HEK293 (cell line): Measurements from ENCODE around the gene EBI3.

Experiments used
- BCL11A ChIP-seq: fragments of 450-650 bp; formaldehyde crosslinking; IDR thresholded peaks from 2 replicates; pipeline ENCODE4 v1.5.1; 2016; ENCODE audit warnings: low read depth, missing biosample characterization, missing genetic modification characterization
- EGR2 ChIP-seq: fragments of 450-650 bp; formaldehyde crosslinking; IDR thresholded peaks from 2 replicates; pipeline ENCODE4 v1.5.1; 2016; ENCODE audit warnings: low read depth, missing biosample characterization, missing genetic modification characterization
- HOXC10 ChIP-seq: sonication (generic); formaldehyde crosslinking; IDR thresholded peaks from 2 replicates; pipeline ENCODE4 v1.8.1; 2023; ENCODE audit warnings: mild to moderate bottlenecking, missing genetic modification reagents
- MYNN ChIP-seq: fragments of 450-650 bp; formaldehyde crosslinking; IDR thresholded peaks from 2 replicates; pipeline ENCODE4 v1.5.1; 2016; ENCODE audit warnings: missing biosample characterization, missing genetic modification characterization, borderline replicate concordance
- MZF1 ChIP-seq: fragments of 450-650 bp; formaldehyde crosslinking; IDR thresholded peaks from 2 replicates; pipeline ENCODE4 v1.5.1; 2017; ENCODE audit warnings: missing biosample characterization, missing genetic modification characterization, borderline replicate concordance
- OSR2 ChIP-seq: fragments of 450-650 bp; formaldehyde crosslinking; IDR thresholded peaks from 2 replicates; pipeline ENCODE4 v1.5.1; 2016; ENCODE audit warnings: missing biosample characterization, missing genetic modification characterization
- TRIM28 ChIP-seq: IDR thresholded peaks from 2 replicates; pipeline ENCODE4 v1.6.1; 2011; ENCODE audit warnings: low read length, control low read depth, borderline replicate concordance
- ZBTB20 ChIP-seq: fragments of 450-650 bp; formaldehyde crosslinking; IDR thresholded peaks from 2 replicates; pipeline ENCODE4 v1.5.1; 2016; ENCODE audit warnings: missing biosample characterization, missing genetic modification characterization
- ZBTB21 ChIP-seq: fragments of 450-650 bp; formaldehyde crosslinking; IDR thresholded peaks from 2 replicates; pipeline ENCODE4 v1.5.1; 2017; ENCODE audit warnings: missing biosample characterization, missing genetic modification characterization
- ZEB2 ChIP-seq: fragments of 450-650 bp; formaldehyde crosslinking; IDR thresholded peaks from 2 replicates; pipeline ENCODE4 v1.5.1; 2016; ENCODE audit warnings: missing biosample characterization, missing genetic modification characterization
- ZFP69B ChIP-seq: fragments of 450-650 bp; formaldehyde crosslinking; IDR thresholded peaks from 2 replicates; pipeline ENCODE4 v1.5.1; 2016; ENCODE audit warnings: missing biosample characterization, missing genetic modification characterization
- ZNF184 ChIP-seq: fragments of 450-650 bp; IDR thresholded peaks from 2 replicates; pipeline ENCODE4 v1.5.1; 2018; ENCODE audit warnings: missing biosample characterization, mild to moderate bottlenecking, missing genetic modification characterization
- ZNF2 ChIP-seq: fragments of 450-650 bp; formaldehyde crosslinking; IDR thresholded peaks from 2 replicates; pipeline ENCODE4 v1.5.1; 2016; ENCODE audit warnings: missing biosample characterization, missing genetic modification characterization
- ZNF221 ChIP-seq: fragments of 450-650 bp; formaldehyde crosslinking; IDR thresholded peaks from 2 replicates; pipeline ENCODE4 v1.5.1; 2017; ENCODE audit warnings: missing biosample characterization, missing genetic modification characterization, borderline replicate concordance
- ZNF341 ChIP-seq: fragments of 450-650 bp; formaldehyde crosslinking; IDR thresholded peaks from 2 replicates; pipeline ENCODE4; 2016; ENCODE audit warnings: low read depth, missing biosample characterization, missing genetic modification characterization
- ZNF433 ChIP-seq: fragments of 450-650 bp; formaldehyde crosslinking; IDR thresholded peaks from 2 replicates; pipeline ENCODE4 v1.5.1; 2016; ENCODE audit warnings: missing biosample characterization, missing genetic modification characterization, low read depth
- ZNF501 ChIP-seq: fragments of 450-650 bp; formaldehyde crosslinking; IDR thresholded peaks from 2 replicates; pipeline ENCODE4 v1.5.1; 2016; ENCODE audit warnings: missing biosample characterization, missing genetic modification characterization
- ZNF514 ChIP-seq: fragments of 450-650 bp; formaldehyde crosslinking; IDR thresholded peaks from 2 replicates; pipeline ENCODE4 v1.5.1; 2016; ENCODE audit warnings: missing biosample characterization, missing genetic modification characterization
- ZNF521 ChIP-seq: fragments of 450-650 bp; formaldehyde crosslinking; IDR thresholded peaks from 2 replicates; pipeline ENCODE4 v1.5.1; 2017; ENCODE audit warnings: missing biosample characterization, mild to moderate bottlenecking, missing genetic modification characterization
- ZNF558 ChIP-seq: fragments of 450-650 bp; formaldehyde crosslinking; IDR thresholded peaks from 2 replicates; pipeline ENCODE4 v1.5.1; 2016; ENCODE audit warnings: missing biosample characterization, missing genetic modification characterization
- ZNF654 ChIP-seq: fragments of 450-650 bp; formaldehyde crosslinking; IDR thresholded peaks from 2 replicates; pipeline ENCODE4 v1.5.1; 2016; ENCODE audit warnings: low read depth, missing biosample characterization, missing genetic modification characterization
- ZNF76 ChIP-seq: fragments of 450-650 bp; formaldehyde crosslinking; IDR thresholded peaks from 2 replicates; pipeline ENCODE4; 2016; ENCODE audit warnings: low read depth, missing biosample characterization, missing genetic modification characterization, borderline replicate concordance
- ZNF785 ChIP-seq: fragments of 450-650 bp; formaldehyde crosslinking; IDR thresholded peaks from 2 replicates; pipeline ENCODE4 v1.5.1; 2016; ENCODE audit warnings: missing biosample characterization, missing genetic modification characterization
- ZSCAN23 ChIP-seq: fragments of 450-650 bp; formaldehyde crosslinking; IDR thresholded peaks from 2 replicates; pipeline ENCODE4 v1.5.1; 2016; ENCODE audit warnings: missing biosample characterization, missing genetic modification characterization
- ZXDB ChIP-seq: fragments of 450-650 bp; formaldehyde crosslinking; IDR thresholded peaks from 2 replicates; pipeline ENCODE4 v1.5.1; 2016; ENCODE audit warnings: missing biosample characterization, missing genetic modification characterization
- TF ChIP-seq, protein P1 (sequence below): fragments of 450-650 bp; formaldehyde crosslinking; IDR thresholded peaks from 2 replicates; pipeline ENCODE4 v1.5.1; 2016; ENCODE audit warnings: missing biosample characterization, missing genetic modification characterization, borderline replicate concordance
- TF ChIP-seq, protein P2 (sequence below): fragments of 450-650 bp; formaldehyde crosslinking; IDR thresholded peaks from 2 replicates; pipeline ENCODE4 v1.5.1; 2016; ENCODE audit warnings: missing biosample characterization, missing genetic modification characterization
- TF ChIP-seq, protein P3 (sequence below): fragments of 450-650 bp; formaldehyde crosslinking; IDR thresholded peaks from 2 replicates; pipeline ENCODE4 v1.5.1; 2017; ENCODE audit warnings: missing biosample characterization, missing genetic modification characterization
- TF ChIP-seq, protein P4 (sequence below): fragments of 450-650 bp; formaldehyde crosslinking; IDR thresholded peaks from 2 replicates; pipeline ENCODE4 v1.5.1; 2016; ENCODE audit warnings: missing biosample characterization, missing genetic modification characterization

EBI3 gene

DNA sequence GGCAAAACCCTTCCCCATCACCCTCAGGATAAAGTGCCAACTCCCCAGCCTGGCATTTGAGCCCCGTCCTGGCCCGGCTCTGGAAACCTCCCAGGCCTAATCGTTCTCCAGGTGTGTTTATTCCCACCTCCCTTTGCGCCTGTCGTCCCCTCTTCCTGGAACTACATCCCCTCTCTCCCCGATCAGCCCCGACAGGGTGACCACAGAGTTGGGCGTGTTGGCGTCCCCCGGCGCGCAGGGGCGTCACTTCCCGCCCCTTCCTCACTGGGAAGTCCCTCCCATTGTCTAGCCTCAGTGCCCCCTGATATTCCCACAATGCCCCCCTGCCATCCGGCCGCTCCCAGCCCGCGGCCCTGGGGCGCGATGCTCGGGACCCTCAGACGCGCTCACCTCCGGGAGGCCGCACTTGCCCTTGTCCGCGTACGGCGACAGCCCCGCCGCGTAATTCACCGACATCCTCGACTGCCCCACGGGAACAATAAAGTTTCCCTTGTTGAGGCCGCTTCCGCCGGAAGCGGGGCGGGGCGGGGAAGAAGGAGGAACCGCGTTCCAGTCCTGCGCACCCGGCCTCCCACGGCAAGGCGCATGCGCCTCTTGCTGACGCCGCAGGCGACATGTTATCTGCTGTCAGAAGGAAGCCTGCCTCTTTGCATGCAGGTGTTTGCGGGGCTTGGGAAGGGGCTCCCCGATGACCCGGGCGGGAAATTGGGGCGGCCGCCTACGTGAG lies 47.1 kb upstream of the EBI3 start, which contains the start of the genes ANKRD24 and SIRT6 (continued):
- TF ChIP-seq ZBTB21 (tag by site-specific recombination) (peak; percentile 77), ZNF76 (tag by site-specific recombination) (peak; percentile 96), ZXDB (peak; percentile 99), ZNF341 (tag by site-specific recombination) (peak; percentile 81), ZNF558 (tag by site-specific recombination) (no peak), BCL11A (tag by site-specific recombination) (no peak), ZBTB20 (tag by site-specific recombination) (peak; percentile 40; the same call in 1 of the 2 replicates), MYNN (tag by site-specific recombination) (no peak), EGR2 (tag by site-specific recombination) (peak; percentile 65), ZNF184 (no peak), ZFP69B (tag by site-specific recombination) (peak; percentile 62), ZNF221 (no peak), ZNF501 (peak; percentile 80), OSR2 (tag by site-specific recombination) (no peak), ZNF521 (tag by site-specific recombination) (no peak), ZNF514 (tag by site-specific recombination) (no peak), ZEB2 (tag by site-specific recombination) (peak; percentile 98), ZNF2 (peak; percentile 96), HOXC10 (CRISPR knock-in tag) (no peak), ZSCAN23 (peak; percentile 66; the same call in 1 of the 2 replicates), ZNF785 (tag by site-specific recombination) (no peak), TRIM28 (no peak; the same call in 1 of the 2 replicates), ZNF433 (no peak), MZF1 (tag by site-specific recombination) (no peak), ZNF654 (tag by site-specific recombination) (no peak)
- TF ChIP-seq, protein P1, sequence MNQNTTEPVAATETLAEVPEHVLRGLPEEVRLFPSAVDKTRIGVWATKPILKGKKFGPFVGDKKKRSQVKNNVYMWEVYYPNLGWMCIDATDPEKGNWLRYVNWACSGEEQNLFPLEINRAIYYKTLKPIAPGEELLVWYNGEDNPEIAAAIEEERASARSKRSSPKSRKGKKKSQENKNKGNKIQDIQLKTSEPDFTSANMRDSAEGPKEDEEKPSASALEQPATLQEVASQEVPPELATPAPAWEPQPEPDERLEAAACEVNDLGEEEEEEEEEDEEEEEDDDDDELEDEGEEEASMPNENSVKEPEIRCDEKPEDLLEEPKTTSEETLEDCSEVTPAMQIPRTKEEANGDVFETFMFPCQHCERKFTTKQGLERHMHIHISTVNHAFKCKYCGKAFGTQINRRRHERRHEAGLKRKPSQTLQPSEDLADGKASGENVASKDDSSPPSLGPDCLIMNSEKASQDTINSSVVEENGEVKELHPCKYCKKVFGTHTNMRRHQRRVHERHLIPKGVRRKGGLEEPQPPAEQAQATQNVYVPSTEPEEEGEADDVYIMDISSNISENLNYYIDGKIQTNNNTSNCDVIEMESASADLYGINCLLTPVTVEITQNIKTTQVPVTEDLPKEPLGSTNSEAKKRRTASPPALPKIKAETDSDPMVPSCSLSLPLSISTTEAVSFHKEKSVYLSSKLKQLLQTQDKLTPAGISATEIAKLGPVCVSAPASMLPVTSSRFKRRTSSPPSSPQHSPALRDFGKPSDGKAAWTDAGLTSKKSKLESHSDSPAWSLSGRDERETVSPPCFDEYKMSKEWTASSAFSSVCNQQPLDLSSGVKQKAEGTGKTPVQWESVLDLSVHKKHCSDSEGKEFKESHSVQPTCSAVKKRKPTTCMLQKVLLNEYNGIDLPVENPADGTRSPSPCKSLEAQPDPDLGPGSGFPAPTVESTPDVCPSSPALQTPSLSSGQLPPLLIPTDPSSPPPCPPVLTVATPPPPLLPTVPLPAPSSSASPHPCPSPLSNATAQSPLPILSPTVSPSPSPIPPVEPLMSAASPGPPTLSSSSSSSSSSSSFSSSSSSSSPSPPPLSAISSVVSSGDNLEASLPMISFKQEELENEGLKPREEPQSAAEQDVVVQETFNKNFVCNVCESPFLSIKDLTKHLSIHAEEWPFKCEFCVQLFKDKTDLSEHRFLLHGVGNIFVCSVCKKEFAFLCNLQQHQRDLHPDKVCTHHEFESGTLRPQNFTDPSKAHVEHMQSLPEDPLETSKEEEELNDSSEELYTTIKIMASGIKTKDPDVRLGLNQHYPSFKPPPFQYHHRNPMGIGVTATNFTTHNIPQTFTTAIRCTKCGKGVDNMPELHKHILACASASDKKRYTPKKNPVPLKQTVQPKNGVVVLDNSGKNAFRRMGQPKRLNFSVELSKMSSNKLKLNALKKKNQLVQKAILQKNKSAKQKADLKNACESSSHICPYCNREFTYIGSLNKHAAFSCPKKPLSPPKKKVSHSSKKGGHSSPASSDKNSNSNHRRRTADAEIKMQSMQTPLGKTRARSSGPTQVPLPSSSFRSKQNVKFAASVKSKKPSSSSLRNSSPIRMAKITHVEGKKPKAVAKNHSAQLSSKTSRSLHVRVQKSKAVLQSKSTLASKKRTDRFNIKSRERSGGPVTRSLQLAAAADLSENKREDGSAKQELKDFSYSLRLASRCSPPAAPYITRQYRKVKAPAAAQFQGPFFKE (tag by site-specific recombination): 0 out of 2 replicates have a peak, but pooled peaks have one; percentile 78
- TF ChIP-seq, protein P2, sequence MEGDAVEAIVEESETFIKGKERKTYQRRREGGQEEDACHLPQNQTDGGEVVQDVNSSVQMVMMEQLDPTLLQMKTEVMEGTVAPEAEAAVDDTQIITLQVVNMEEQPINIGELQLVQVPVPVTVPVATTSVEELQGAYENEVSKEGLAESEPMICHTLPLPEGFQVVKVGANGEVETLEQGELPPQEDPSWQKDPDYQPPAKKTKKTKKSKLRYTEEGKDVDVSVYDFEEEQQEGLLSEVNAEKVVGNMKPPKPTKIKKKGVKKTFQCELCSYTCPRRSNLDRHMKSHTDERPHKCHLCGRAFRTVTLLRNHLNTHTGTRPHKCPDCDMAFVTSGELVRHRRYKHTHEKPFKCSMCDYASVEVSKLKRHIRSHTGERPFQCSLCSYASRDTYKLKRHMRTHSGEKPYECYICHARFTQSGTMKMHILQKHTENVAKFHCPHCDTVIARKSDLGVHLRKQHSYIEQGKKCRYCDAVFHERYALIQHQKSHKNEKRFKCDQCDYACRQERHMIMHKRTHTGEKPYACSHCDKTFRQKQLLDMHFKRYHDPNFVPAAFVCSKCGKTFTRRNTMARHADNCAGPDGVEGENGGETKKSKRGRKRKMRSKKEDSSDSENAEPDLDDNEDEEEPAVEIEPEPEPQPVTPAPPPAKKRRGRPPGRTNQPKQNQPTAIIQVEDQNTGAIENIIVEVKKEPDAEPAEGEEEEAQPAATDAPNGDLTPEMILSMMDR (tag by site-specific recombination): no peak
- TF ChIP-seq, protein P3, sequence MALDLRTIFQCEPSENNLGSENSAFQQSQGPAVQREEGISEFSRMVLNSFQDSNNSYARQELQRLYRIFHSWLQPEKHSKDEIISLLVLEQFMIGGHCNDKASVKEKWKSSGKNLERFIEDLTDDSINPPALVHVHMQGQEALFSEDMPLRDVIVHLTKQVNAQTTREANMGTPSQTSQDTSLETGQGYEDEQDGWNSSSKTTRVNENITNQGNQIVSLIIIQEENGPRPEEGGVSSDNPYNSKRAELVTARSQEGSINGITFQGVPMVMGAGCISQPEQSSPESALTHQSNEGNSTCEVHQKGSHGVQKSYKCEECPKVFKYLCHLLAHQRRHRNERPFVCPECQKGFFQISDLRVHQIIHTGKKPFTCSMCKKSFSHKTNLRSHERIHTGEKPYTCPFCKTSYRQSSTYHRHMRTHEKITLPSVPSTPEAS (tag by site-specific recombination): no peak
- TF ChIP-seq, protein P4, sequence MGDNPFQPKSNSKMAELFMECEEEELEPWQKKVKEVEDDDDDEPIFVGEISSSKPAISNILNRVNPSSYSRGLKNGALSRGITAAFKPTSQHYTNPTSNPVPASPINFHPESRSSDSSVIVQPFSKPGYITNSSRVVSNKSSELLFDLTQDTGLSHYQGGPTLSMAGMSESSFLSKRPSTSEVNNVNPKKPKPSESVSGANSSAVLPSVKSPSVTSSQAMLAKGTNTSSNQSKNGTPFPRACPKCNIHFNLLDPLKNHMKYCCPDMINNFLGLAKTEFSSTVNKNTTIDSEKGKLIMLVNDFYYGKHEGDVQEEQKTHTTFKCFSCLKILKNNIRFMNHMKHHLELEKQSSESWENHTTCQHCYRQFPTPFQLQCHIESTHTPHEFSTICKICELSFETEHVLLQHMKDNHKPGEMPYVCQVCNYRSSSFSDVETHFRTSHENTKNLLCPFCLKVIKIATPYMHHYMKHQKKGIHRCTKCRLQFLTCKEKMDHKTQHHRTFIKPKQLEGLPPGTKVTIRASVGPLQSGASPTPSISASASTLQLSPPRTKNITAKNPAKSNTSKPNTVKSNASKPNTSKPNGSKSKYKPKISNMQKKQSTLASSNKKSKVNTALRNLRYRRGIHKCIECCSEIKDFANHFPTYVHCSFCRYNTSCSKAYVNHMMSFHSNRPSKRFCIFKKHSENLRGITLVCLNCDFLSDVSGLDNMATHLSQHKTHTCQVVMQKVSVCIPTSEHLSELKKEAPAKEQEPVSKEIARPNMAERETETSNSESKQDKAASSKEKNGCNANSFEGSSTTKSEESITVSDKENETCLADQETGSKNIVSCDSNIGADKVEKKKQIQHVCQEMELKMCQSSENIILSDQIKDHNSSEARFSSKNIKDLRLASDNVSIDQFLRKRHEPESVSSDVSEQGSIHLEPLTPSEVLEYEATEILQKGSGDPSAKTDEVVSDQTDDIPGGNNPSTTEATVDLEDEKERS: no peak
